ENCODE results near the gene GBX2. TPM values are rescaled to one million over a fixed set of nuclear protein-coding genes. Genes with fewer than 3 reads are reported as not detected.

GBX2 gene
- total and polyA plus RNA-seq, 2 experiments from 2014 or later = 0.99 to 1.3 TPM

GRCh38 chr2:236165842-236166795, 2.1 kb downstream of the GBX2 start (continued):
- TF ChIP-seq ETS1 (IDR thresholded peaks at IDR 0.05) = no peak
- TF ChIP-seq POLR2AphosphoS5 (IDR thresholded peaks at IDR 0.05; ENCODE audit: low read depth) = no peak
- TF ChIP-seq ZNF114 (CRISPR knock-in tag; IDR thresholded peaks at IDR 0.05) = no peak
- peak; percentile 66 for TF ChIP-seq EZH2 (IDR thresholded peaks at IDR 0.05; ENCODE audit: low read depth, unreplicated experiment)

- Histone ChIP-seq H3K79me2 (replicated peaks; ENCODE audit: insufficient read depth) (no peaks in the 10 kb centered on the region), H3F3A (replicated peaks; ENCODE audit: low read depth) (peaks cover 48% of the 10 kb centered on the region), H3K27me3 (ENCODE audit: insufficient read depth) (peaks cover 100% of the 10 kb centered on the region), H3K4me1 (ENCODE audit: insufficient read depth) (peaks cover 65% of the 10 kb centered on the region), H3K4me3 (peak overlapping the region; percentile 69), H3K36me3 (ENCODE audit: insufficient read depth) (no peaks in the 10 kb centered on the region), H3K27ac (ENCODE audit: low read depth) (no peak overlapping the region), H2AFZ (peak overlapping the region; percentile 74; the same call in 1 of the 2 replicates), H3K4me2 (peak overlapping the region; percentile 87), H3K9me2 (ENCODE audit: insufficient read depth) (no peaks in the 10 kb centered on the region), H4K20me1 (replicated peaks; ENCODE audit: insufficient read depth) (peaks cover 17% of the 10 kb centered on the region)
- Mint-ChIP-seq H3K27me3 (ENCODE audit: insufficient read depth, low read depth, poor library complexity) (peaks cover 86% of the 10 kb centered on the region), H3K27ac (no peak overlapping the region), H3K9me3 (peaks cover 4% of the 10 kb centered on the region; the same call in 1 of the 3 replicates), H3K36me3 (ENCODE audit: low read depth) (peaks cover 17% of the 10 kb centered on the region), H3K4me1 (peaks cover 58% of the 10 kb centered on the region), H3K4me3 (peak overlapping the region; percentile 75)
- DNase-seq (ENCODE audit: low spot score) (no peak), ATAC-seq (no peak)
- TF ChIP-seq ZNF462 (CRISPR knock-in tag; IDR thresholded peaks at IDR 0.05) (no peak), EZH2 (IDR thresholded peaks at IDR 0.05; ENCODE audit: low read depth, unreplicated experiment) (peak; percentile 88)
Measured at GRCh38 chr2:236164925-236165841, 3.0 kb downstream of the GBX2 start.
